ENCODE measurements around the gene AVPR2. TPM values are rescaled to one million over a fixed set of nuclear protein-coding genes. Genes with fewer than 3 reads are reported as not detected.

The AVPR2 gene
- total RNA-seq, 2 donors from 2014 or later: not detected

GRCh38 chrX:153934762-153935325, 30.4 kb downstream of the AVPR2 start, which contains the start of gene NAA10:
Gene NAA10 (minus strand): TSS chrX:153935037. CDS start chrX:153934904, 133 bp downstream.
- peaks cover 13% of the 10 kb centered on the region for H3K36me3 Mint-ChIP-seq (ENCODE audit: low read depth)
- H3K27me3 Mint-ChIP-seq (ENCODE audit: insufficient read depth): peaks cover 1% of the 10 kb centered on the region
- peaks cover 5% of the 10 kb centered on the region for H3K4me1 Mint-ChIP-seq
- peaks cover 75% of the 10 kb centered on the region for H3K9me3 Mint-ChIP-seq
- Histone ChIP-seq H3K4me3 (ENCODE audit: low read length) (peak within 1 kb of the TSS; percentile 85), H3K36me3 (ENCODE audit: control insufficient read depth, insufficient read depth, low read length) (peaks cover 8% of the 10 kb centered on the region), H3K27me3 (ENCODE audit: control insufficient read depth, insufficient read depth, low read length, poor library complexity, severe bottlenecking) (no peaks in the 10 kb centered on the region), H3K9me3 (ENCODE audit: control insufficient read depth, low read length) (no peaks in the 10 kb centered on the region), H3K27ac (ENCODE audit: low read depth, low read length) (no peak within 1 kb of the TSS), H3K4me1 (ENCODE audit: control insufficient read depth, insufficient read depth, low read length) (no peaks in the 10 kb centered on the region), H3K9ac (ENCODE audit: extremely low read depth, low read length, poor library complexity, severe bottlenecking) (peak within 1 kb of the TSS; percentile 38)
- DNase-seq: peak; percentile 83
- peak within 1 kb of the TSS; percentile 58 for H3K27ac Mint-ChIP-seq
- H3K4me3 Mint-ChIP-seq: peak within 1 kb of the TSS; percentile 79
- TF ChIP-seq, protein P1, sequence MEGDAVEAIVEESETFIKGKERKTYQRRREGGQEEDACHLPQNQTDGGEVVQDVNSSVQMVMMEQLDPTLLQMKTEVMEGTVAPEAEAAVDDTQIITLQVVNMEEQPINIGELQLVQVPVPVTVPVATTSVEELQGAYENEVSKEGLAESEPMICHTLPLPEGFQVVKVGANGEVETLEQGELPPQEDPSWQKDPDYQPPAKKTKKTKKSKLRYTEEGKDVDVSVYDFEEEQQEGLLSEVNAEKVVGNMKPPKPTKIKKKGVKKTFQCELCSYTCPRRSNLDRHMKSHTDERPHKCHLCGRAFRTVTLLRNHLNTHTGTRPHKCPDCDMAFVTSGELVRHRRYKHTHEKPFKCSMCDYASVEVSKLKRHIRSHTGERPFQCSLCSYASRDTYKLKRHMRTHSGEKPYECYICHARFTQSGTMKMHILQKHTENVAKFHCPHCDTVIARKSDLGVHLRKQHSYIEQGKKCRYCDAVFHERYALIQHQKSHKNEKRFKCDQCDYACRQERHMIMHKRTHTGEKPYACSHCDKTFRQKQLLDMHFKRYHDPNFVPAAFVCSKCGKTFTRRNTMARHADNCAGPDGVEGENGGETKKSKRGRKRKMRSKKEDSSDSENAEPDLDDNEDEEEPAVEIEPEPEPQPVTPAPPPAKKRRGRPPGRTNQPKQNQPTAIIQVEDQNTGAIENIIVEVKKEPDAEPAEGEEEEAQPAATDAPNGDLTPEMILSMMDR (conservative IDR thresholded peaks at IDR 0.05): no peak
- 0% methylated on average over 74 of the region's 87 CpGs; no CpG with 5 or more reads in 1 of the 2 experiments for WGBS, 2 experiments (ENCODE audit: insufficient coverage in 1 of 2, insufficient read length in 1 of 2)

DNA sequence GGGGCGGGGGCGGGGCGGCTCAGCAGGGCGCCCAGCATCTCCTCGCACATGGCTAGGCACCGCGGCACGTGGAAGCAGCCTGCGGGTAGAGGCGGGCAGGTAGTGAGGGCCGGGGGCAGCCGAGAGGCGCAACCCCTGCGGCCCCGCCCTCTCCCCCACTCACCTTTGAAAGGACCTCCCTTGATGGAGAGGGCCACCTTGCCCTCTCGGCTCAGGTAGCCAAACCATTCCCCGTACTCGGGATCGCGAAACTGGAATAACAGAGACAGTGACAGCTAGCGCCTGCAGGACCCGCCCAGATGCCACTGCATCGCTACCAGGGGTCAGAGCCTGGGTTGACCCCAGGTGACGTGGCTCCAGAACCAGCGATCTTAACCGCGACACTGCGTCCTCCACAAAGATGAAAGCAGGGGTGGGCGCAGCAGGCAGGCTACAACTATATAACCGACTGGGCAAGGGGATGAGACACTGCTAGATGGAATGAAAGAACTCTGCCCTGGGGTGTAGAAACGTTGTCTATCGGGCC, 30.9 kb downstream of the AVPR2 start:
- H3K27me3 Mint-ChIP-seq (ENCODE audit: insufficient read depth): peaks cover 1% of the 10 kb centered on the region
- TF ChIP-seq, protein P1 (conservative IDR thresholded peaks at IDR 0.05): no peak
- no peaks in the 10 kb centered on the region for H3K9me3 ChIP-seq (ENCODE audit: control insufficient read depth, low read length)
- H3K4me3 ChIP-seq (ENCODE audit: low read length): no peak overlapping the region
- peaks cover 77% of the 10 kb centered on the region for H3K9me3 Mint-ChIP-seq
- peaks cover 5% of the 10 kb centered on the region for H3K4me1 Mint-ChIP-seq
- no peaks in the 10 kb centered on the region for H3K4me1 ChIP-seq (ENCODE audit: control insufficient read depth, insufficient read depth, low read length)
- H3K36me3 ChIP-seq (ENCODE audit: control insufficient read depth, insufficient read depth, low read length): peaks cover 8% of the 10 kb centered on the region
- no peaks in the 10 kb centered on the region for H3K27me3 ChIP-seq (ENCODE audit: control insufficient read depth, insufficient read depth, low read length, poor library complexity, severe bottlenecking)
- H3K36me3 Mint-ChIP-seq (ENCODE audit: low read depth): peaks cover 13% of the 10 kb centered on the region
- 27 to 77% methylated on average over 4 to 30 of the region's 32 CpGs for whole genome bisulfite sequencing, 2 experiments (ENCODE audit: insufficient coverage in 1 of 2, insufficient read length in 1 of 2)
- DNase-seq: peak; percentile 75
- no peak overlapping the region for H3K9ac ChIP-seq (ENCODE audit: extremely low read depth, low read length, poor library complexity, severe bottlenecking)
- H3K27ac Mint-ChIP-seq: peak overlapping the region; percentile 52
- H3K4me3 Mint-ChIP-seq: peak overlapping the region; percentile 44
- H3K27ac ChIP-seq (ENCODE audit: low read depth, low read length): no peak overlapping the region

GRCh38 chrX:153937056-153937455, 32.6 kb downstream of the AVPR2 start:
- Histone ChIP-seq H3K36me3 (ENCODE audit: control insufficient read depth, insufficient read depth, low read length) (peaks cover 3% of the 10 kb centered on the region), H3K9me3 (ENCODE audit: control insufficient read depth, low read length) (no peaks in the 10 kb centered on the region), H3K27me3 (ENCODE audit: control insufficient read depth, insufficient read depth, low read length, poor library complexity, severe bottlenecking) (no peaks in the 10 kb centered on the region), H3K4me1 (ENCODE audit: control insufficient read depth, insufficient read depth, low read length) (no peaks in the 10 kb centered on the region), H3K27ac (ENCODE audit: low read depth, low read length) (no peak overlapping the region), H3K9ac (ENCODE audit: extremely low read depth, low read length, poor library complexity, severe bottlenecking) (no peak overlapping the region), H3K4me3 (ENCODE audit: low read length) (no peak overlapping the region)
- Mint-ChIP-seq H3K4me3 (no peak overlapping the region), H3K36me3 (ENCODE audit: low read depth) (peaks cover 6% of the 10 kb centered on the region), H3K27ac (no peak overlapping the region), H3K9me3 (peaks cover 67% of the 10 kb centered on the region), H3K27me3 (ENCODE audit: insufficient read depth) (peaks cover 1% of the 10 kb centered on the region), H3K4me1 (peaks cover 5% of the 10 kb centered on the region)
- DNase-seq: no peak
- WGBS, 2 experiments (ENCODE audit: insufficient coverage in 1 of 2, insufficient read length in 1 of 2): 100% methylated on average over 1 to 2 of the region's 3 CpGs
- TF ChIP-seq, protein P1 (conservative IDR thresholded peaks at IDR 0.05): no peak

Data from endodermal cell (in vitro differentiated cells).